ENCODE data around the gene GAS7. TPM values are rescaled to one million over a fixed set of nuclear protein-coding genes. Genes with fewer than 3 reads are reported as not detected.

The GAS7 gene
- total RNA-seq, 1 experiment from 2014 or later, result 6.0 TPM

DNA sequence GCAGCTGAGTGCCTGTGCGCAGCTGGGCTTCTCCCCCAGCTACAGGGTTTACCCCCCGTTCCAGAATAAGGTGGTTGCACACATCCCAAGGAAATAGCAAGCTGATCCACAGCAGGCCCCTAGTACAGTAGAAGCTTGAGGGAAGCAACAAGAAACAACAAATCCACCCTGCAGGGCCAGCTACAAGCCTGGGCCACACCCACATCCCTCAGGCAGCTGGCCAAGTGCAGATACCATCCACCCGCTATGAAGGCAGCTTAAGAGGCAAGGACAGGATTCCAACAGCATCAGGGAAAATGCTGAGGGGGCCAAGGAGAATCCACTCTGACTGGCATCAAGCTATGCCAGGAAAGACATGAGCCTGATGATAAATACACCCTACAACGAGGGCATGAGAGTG, 226.4 kb downstream of the GAS7 start:
- Mint-ChIP-seq H3K27ac (peak overlapping the region in 1 of 3 experiments; percentile 49; a peak in 1 of 7 replicates), H3K4me1 (peaks cover 14 to 32% of the 10 kb centered on the region in 2 experiments), H3K4me3 (no peak overlapping the region), H3K9me3 (no peaks in the 10 kb centered on the region), H3K36me3 (ENCODE audit: insufficient read depth in 1 of 3, low read depth in 3 of 3) (no peaks in the 10 kb centered on the region), H3K27me3 (ENCODE audit: low read depth) (no peaks in the 10 kb centered on the region)
- Histone ChIP-seq H2AK5ac (ENCODE audit: insufficient read length, low read length) (no peak overlapping the region), H3K9ac (ENCODE audit: extremely low read depth, insufficient read length, low read length) (no peak overlapping the region), H3K18ac (ENCODE audit: insufficient read length, low read depth, low read length) (no peak overlapping the region), H4K91ac (ENCODE audit: insufficient read length, low read depth, low read length) (no peak overlapping the region), H2BK15ac (ENCODE audit: low read depth, low read length) (no peak overlapping the region), H4K5ac (ENCODE audit: insufficient read length, low read depth, low read length) (no peak overlapping the region), H3K4ac (ENCODE audit: low read depth, low read length) (no peak overlapping the region), H2AFZ (ENCODE audit: low read length) (no peak overlapping the region), H2BK12ac (ENCODE audit: insufficient read length, low read depth, low read length) (no peak overlapping the region), H3K14ac (ENCODE audit: insufficient read depth, low read length) (no peak overlapping the region), H4K20me1 (ENCODE audit: control insufficient read depth, insufficient read depth, insufficient read length) (no peaks in the 10 kb centered on the region), H2BK120ac (ENCODE audit: low read depth, low read length, poor library complexity, severe bottlenecking) (no peak overlapping the region), H3K4me1 (ENCODE audit: insufficient read depth, low read length) (no peaks in the 10 kb centered on the region), H3K4me2 (ENCODE audit: insufficient read depth, insufficient read length, low read length) (no peak overlapping the region), H2BK20ac (ENCODE audit: low read depth, low read length, poor library complexity, severe bottlenecking) (no peak overlapping the region), H2BK5ac (ENCODE audit: insufficient read length, low read length) (no peak overlapping the region), H3K23me2 (ENCODE audit: insufficient read length, low read depth, low read length, poor library complexity, severe bottlenecking) (no peaks in the 10 kb centered on the region), H3K23ac (ENCODE audit: insufficient read length, low read depth, low read length) (no peak overlapping the region), H3K79me1 (ENCODE audit: insufficient read depth, low read depth, low read length, poor library complexity, severe bottlenecking) (no peaks in the 10 kb centered on the region), H3K79me2 (ENCODE audit: insufficient read depth, low read length) (no peaks in the 10 kb centered on the region), H3K27ac (ENCODE audit: insufficient read length, low read depth, low read length) (no peak overlapping the region), H3K56ac (ENCODE audit: insufficient read length, low read depth, low read length) (no peak overlapping the region), H4K8ac (replicated peaks; ENCODE audit: insufficient read length, low read depth, low read length) (no peak overlapping the region), H3T11ph (ENCODE audit: low read length) (no peak overlapping the region), H3K9me3 (ENCODE audit: control insufficient read depth, low read depth, low read length) (no peaks in the 10 kb centered on the region), H3K27me3 (ENCODE audit: insufficient read depth, low read length) (no peaks in the 10 kb centered on the region)
- no peak for TF ChIP-seq CTCF (conservative IDR thresholded peaks at IDR 0.05)
- DNase-seq, result no peak
- WGBS (ENCODE audit: extremely low coverage, insufficient read length, low lambda C conversion rate), result no CpG with 5 or more reads among the region's 4 CpGs
